NT2/D1 (cell line): ENCODE measurements around the gene DCPS.
A peak's percentile ranks its signal among the peaks of the same experiment; 100 is the strongest.

Source experiments
- DNase-seq: peaks from one replicate; pipeline ENCODE4 v3.0.0-alpha.2; 2011; ENCODE audit warnings: low read depth, low spot score
- H3K27me3 ChIP-seq: 2 replicates; pipeline ENCODE4 v1.6.0; 2011; ENCODE audit warnings: mild to moderate bottlenecking; ENCODE audit not compliant: insufficient read length, insufficient read depth
- H3K36me3 ChIP-seq: 2 replicates; pipeline ENCODE4 v1.6.1; 2011; ENCODE audit warnings: mild to moderate bottlenecking, low read length, mixed read lengths; ENCODE audit not compliant: insufficient read depth, insufficient read length
- H3K4me1 ChIP-seq: 2 replicates; pipeline ENCODE4 v1.5.1; 2011; ENCODE audit not compliant: insufficient read depth, insufficient read length
- H3K4me3 ChIP-seq: 2 replicates; pipeline ENCODE4 v1.5.1; 2011; ENCODE audit warnings: low read depth; ENCODE audit not compliant: insufficient read length
- H3K9ac ChIP-seq: 2 replicates; pipeline ENCODE4 v1.6.0; 2011; ENCODE audit warnings: low read depth; ENCODE audit not compliant: insufficient read length
- H3K9me3 ChIP-seq: 2 replicates; pipeline ENCODE4 v1.5.1; 2011; ENCODE audit warnings: mild to moderate bottlenecking, low read length; ENCODE audit not compliant: insufficient read depth
- SUZ12 ChIP-seq: IDR thresholded peaks from 2 replicates; pipeline ENCODE4 v1.6.1; 2011; ENCODE audit not compliant: insufficient read length, insufficient read depth; ENCODE audit errors: extremely low read depth
- YY1 ChIP-seq: IDR thresholded peaks from 2 replicates; pipeline ENCODE4 v1.6.1; 2011; ENCODE audit not compliant: insufficient read length, insufficient read depth
- ZNF274 ChIP-seq: IDR thresholded peaks from 2 replicates; pipeline ENCODE4 v1.6.1; 2011; ENCODE audit warnings: mild to moderate bottlenecking, low read depth, low read length

The DCPS gene

GRCh38 chr11:126354631-126355323, 50.9 kb downstream of the DCPS start:
- Histone ChIP-seq H3K36me3 (peaks cover 27% of the 10 kb centered on the region), H3K9me3 (no peaks in the 10 kb centered on the region), H3K27me3 (no peaks in the 10 kb centered on the region), H3K9ac (peak overlapping the region; percentile 95), H3K4me3 (peak overlapping the region; percentile 91), H3K4me1 (peaks cover 8% of the 10 kb centered on the region)
- no peak for DNase-seq
- TF ChIP-seq SUZ12 = no peak
- TF ChIP-seq ZNF274 = no peak
- no peak for TF ChIP-seq YY1

GRCh38 chr11:126355324-126355925, 51.6 kb downstream of the DCPS start, which contains the start of gene ST3GAL4:
TSS of gene ST3GAL4 (plus strand) at chr11:126355686. CDS start at chr11:126406156, 50,470 bp downstream.
- no peaks in the 10 kb centered on the region for H3K27me3 ChIP-seq
- DNase-seq = peak; percentile 62
- H3K4me1 ChIP-seq = peaks cover 8% of the 10 kb centered on the region
- peak within 1 kb of the TSS; percentile 91 for H3K4me3 ChIP-seq
- H3K9ac ChIP-seq = peak within 1 kb of the TSS; percentile 95
- peaks cover 26% of the 10 kb centered on the region for H3K36me3 ChIP-seq
- no peaks in the 10 kb centered on the region for H3K9me3 ChIP-seq
- TF ChIP-seq SUZ12 (no peak), ZNF274 (no peak), YY1 (no peak)

GRCh38 chr11:126355926-126356897, 52.4 kb downstream of the DCPS start:
- Histone ChIP-seq H3K4me3 (peak overlapping the region; percentile 60), H3K9me3 (no peaks in the 10 kb centered on the region), H3K9ac (peak overlapping the region; percentile 74), H3K27me3 (no peaks in the 10 kb centered on the region), H3K4me1 (peaks cover 8% of the 10 kb centered on the region), H3K36me3 (peaks cover 18% of the 10 kb centered on the region)
- TF ChIP-seq ZNF274 (no peak), SUZ12 (no peak), YY1 (no peak)
- no peak for DNase-seq

GRCh38 chr11:126357055-126357962, 53.4 kb downstream of the DCPS start:
- Histone ChIP-seq H3K27me3 (no peaks in the 10 kb centered on the region), H3K4me3 (no peak overlapping the region), H3K4me1 (peaks cover 8% of the 10 kb centered on the region), H3K36me3 (peaks cover 14% of the 10 kb centered on the region), H3K9me3 (no peaks in the 10 kb centered on the region), H3K9ac (no peak overlapping the region)
- no peak for DNase-seq
- TF ChIP-seq YY1 = no peak
- no peak for TF ChIP-seq ZNF274
- TF ChIP-seq SUZ12 = no peak

GRCh38 chr11:126357969-126358762, 54.3 kb downstream of the DCPS start:
- TF ChIP-seq SUZ12 (no peak), YY1 (no peak), ZNF274 (no peak)
- Histone ChIP-seq H3K4me1 (peaks cover 10% of the 10 kb centered on the region), H3K9ac (no peak overlapping the region)

GRCh38 chr11:126358763-126359160, 54.9 kb downstream of the DCPS start:
- TF ChIP-seq ZNF274 (no peak), YY1 (no peak), SUZ12 (no peak)
- Histone ChIP-seq H3K4me1 (peaks cover 13% of the 10 kb centered on the region), H3K9ac (no peak overlapping the region), H3K36me3 (peaks cover 12% of the 10 kb centered on the region), H3K27me3 (no peaks in the 10 kb centered on the region), H3K9me3 (no peaks in the 10 kb centered on the region), H3K4me3 (no peak overlapping the region)
- no peak for DNase-seq

More at GRCh38 chr11:126357969-126358762, 54.3 kb downstream of the DCPS start:
- no peak for DNase-seq
- no peak overlapping the region for H3K4me3 ChIP-seq
- H3K27me3 ChIP-seq = no peaks in the 10 kb centered on the region
- no peaks in the 10 kb centered on the region for H3K9me3 ChIP-seq
- peaks cover 12% of the 10 kb centered on the region for H3K36me3 ChIP-seq
